ENCODE measurements around the gene VCX.

- TF ChIP-seq CTCF (IDR thresholded peaks at IDR 0.05; ENCODE audit: extremely low read depth in 1 of 2, insufficient read depth in 1 of 2, low read depth in 1 of 2, low read length in 2 of 2) (no peak), POLR2A (IDR thresholded peaks at IDR 0.05; ENCODE audit: low read depth, low read length) (no peak), MAX (IDR thresholded peaks at IDR 0.05; ENCODE audit: insufficient read depth, insufficient read length) (no peak), EZH2 (IDR thresholded peaks at IDR 0.05; ENCODE audit: borderline replicate concordance, low read depth, low read length, severe bottlenecking) (no peak), MYC (IDR thresholded peaks at IDR 0.05; ENCODE audit: low read depth, low read length) (no peak), FOS (IDR thresholded peaks at IDR 0.05; ENCODE audit: borderline replicate concordance, insufficient read depth, low read length) (no peak), JUN (IDR thresholded peaks at IDR 0.05; ENCODE audit: borderline replicate concordance, insufficient read depth, insufficient read length, low read depth) (no peak), POLR2AphosphoS5 (IDR thresholded peaks at IDR 0.05; ENCODE audit: insufficient read depth, low read depth, low read length) (no peak), GATA2 (IDR thresholded peaks at IDR 0.05; ENCODE audit: insufficient read depth, insufficient read length, low read depth, low read length) (no peak)
These were observed 34.0 kb downstream of the VCX start for GRCh38 chrX:7876957-7877356.

Measured in endothelial cell of umbilical vein (primary cell).